Esophagus mucosa (tissue), 1 donor: ENCODE data around the gene GAL3ST2. TPM values are rescaled to one million over a fixed set of nuclear protein-coding genes. Genes with fewer than 3 reads are reported as not detected.
"Not testable (repeated sequence)": the region's sequence is repeated elsewhere in the genome, so short reads cannot be mapped to it uniquely, and the experiment has no call there.

Source experiments
- ATAC-seq: fragments of 200-7000 bp; cut with Tn5 transposase; one replicate; pipeline ENCODE4 v1.9.1; 2020
- total RNA-seq: library from RNA; stranded (reverse); gene quantifications from one replicate; pipeline ENCODE4 v1.2.4, GENCODE V29; 2023
- donor health status: DM: yes; HTN: yes; CAD: no.

Gene GAL3ST2
- total RNA-seq, 1 donor from 2014 or later = not detected

DNA sequence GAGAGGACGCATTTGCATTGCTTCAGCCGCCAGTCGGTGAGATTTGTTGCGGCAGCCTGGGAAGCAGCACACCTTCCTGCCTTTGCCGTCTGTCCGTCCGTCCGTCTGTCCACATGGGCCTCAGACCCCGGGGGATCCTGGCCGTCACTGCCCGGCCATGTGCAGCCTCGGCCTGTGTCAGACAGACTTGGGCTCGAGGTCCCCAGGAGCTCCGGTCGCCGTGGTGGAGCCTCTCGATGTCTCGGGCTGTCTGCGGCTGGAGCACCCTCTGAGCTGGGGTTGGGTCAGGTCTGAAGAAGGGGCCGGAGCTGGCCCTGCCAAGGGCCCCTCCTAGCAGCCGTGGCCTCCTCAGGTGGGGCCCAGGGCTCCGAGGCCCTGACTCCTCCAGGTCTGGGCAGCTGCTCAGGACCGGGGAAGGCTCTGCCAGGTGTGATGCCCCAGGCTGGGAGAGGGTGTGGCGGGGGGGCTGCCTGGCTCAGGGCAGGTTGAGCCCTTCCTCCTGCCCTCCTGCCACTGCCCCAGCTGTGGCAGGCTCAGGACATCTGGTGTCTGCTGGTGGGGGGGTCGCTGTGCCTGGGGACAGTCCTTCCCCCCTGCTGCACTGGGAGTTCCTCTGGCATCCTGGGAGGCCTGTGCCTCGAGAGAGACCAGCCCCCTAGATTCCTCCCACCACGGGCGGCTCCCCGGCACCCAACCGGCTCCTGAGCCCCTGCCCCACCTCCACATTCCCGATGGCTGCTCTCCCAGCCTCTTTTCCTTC, 44.2 kb downstream of the GAL3ST2 start:
- ATAC-seq = no peak

DNA sequence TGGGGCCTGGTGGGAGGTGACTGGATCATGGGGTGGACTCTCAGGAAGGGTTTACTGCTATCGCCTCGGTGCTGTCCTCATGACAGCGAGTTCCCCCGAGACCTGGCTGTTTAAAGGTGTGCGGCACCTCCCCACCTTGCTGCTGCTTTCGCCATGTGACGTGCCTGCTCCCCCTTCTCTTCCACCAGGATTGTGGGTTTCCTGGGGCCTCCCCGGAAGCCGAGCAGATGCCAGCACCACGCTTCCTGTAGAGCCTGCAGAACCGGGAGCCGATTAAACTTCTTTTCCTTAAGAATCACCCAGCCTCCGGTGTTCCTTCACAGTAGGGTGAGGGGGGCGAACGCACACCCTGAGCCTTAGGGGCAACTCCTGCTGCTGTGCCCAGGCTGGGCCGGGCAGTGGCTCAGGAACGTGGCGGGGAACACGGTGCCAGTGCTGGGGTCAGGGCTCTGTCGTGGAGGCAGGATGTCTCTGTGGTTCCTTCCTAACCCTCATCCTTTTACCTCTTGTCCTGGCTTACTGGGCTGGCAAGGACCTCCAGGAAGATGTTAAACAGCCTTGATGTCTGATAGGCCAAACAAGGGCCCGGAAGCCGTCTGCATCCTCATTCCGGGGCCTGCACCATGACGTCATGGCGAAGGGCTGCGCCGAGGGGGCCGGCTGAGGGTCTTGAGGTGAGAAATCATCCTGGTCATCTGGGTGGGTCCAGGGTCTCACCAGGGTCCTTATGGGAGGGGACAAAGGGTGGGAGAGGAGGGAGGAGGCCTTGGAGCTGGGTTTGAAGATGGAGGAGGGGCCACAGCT, 45.0 kb downstream of the GAL3ST2 start:
- no peak for ATAC-seq

DNA sequence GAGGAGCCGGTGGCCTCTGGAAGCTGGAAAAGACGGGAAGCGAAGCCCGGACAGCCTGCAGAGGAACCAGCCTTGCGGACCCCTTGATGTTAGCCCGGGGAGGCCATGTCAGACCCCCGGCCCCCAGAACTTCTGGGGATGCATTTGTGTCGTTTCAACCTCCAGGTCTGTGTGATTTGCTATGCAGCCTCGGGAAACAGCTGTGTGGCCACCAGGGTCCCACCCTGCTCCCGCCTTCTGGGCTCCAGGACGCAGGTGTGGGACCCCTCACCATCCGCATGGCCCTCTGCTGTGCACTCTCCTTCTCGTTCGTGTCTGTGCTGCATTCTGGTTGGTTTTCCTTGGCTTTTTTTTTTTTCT, 45.6 kb downstream of the GAL3ST2 start:
- ATAC-seq = no peak

DNA sequence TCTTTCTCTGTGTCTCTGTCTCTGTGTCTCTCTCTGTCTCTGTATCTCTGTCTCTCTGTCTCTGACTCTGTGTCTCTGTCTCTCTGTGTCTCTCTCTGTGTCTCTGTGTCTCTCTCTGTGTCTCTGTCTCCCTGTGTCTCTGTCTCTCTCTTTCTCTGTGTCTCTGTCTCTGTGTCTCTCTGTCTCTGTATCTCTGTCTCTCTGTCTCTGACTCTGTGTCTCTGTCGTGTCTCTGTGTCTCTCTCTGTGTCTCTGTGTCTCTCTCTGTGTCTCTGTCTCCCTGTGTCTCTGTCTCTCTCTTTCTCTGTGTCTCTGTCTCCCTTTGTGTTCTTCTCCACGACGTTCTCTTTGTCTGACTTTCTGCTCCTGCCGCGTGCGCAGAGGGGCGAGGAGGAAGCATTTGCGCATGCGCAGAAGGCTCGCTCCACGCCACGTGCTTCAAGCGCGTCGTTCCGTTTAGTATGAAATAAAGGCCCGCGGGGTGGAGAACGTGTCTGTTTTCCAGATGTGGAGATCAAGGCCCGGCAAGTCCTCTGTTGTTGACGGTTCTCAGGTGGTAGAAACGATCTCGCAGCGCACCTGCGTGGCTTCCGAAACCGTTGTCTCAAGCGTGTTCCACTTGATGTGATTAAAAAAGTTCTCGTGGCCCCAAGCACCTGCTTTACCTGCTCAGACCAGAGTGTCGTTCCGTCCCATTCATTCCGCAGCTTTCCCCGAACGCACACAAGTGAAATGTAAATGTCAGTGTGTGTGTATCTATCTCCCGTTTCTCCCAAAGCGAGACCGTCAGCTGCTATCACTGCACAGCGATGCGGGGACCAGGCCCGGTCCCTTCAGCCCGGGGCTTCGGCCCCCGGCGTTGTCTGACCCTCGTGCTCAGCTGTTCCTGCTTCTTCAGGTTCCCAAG, 47.2 kb downstream of the GAL3ST2 start:
- not testable (repeated sequence) for ATAC-seq

DNA sequence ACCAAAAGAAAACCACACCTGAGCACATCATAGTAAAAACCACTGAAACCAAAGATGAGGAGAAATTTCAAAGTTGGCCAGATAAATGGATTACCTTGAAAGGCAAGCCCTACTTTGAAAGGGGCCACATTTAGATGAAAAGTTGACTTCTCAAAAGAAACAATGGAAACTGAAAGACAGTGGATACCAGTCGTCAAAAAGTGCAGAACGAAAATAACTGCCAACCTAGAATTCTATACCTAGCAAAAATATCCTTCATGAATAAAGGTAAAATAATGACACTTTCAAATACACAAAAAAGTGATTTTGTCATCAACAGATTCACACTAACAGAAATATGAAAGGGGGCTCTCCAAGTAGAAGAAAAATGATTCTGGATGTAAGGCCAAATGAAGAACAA, 50.8 kb downstream of the GAL3ST2 start:
- no peak for ATAC-seq

DNA sequence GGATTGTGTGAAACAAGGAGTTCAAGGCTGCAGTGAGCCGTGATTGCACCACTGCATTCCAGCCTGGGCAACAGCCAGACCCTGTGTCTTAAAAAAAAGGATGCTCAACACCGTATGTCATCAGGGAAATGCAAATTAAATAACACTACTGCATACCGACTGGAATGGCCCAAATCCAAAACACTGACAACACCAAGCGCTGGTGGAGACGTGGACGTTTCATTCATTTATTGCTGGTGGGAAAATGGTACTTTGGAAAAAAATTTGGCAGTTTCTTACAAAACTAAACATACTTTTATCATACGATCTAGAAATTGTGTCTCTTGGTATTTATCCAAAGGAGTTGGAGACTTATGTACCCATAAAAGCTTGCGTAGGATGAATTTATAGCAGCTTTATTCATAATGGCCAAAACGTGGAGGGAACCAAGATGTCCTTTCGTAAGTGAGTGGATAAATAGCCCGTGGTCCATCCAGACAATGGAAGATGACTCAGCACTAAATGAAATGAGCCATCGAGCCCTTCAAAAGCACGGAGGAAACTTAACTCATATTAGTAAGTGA, 56.6 kb downstream of the GAL3ST2 start:
- ATAC-seq = no peak

DNA sequence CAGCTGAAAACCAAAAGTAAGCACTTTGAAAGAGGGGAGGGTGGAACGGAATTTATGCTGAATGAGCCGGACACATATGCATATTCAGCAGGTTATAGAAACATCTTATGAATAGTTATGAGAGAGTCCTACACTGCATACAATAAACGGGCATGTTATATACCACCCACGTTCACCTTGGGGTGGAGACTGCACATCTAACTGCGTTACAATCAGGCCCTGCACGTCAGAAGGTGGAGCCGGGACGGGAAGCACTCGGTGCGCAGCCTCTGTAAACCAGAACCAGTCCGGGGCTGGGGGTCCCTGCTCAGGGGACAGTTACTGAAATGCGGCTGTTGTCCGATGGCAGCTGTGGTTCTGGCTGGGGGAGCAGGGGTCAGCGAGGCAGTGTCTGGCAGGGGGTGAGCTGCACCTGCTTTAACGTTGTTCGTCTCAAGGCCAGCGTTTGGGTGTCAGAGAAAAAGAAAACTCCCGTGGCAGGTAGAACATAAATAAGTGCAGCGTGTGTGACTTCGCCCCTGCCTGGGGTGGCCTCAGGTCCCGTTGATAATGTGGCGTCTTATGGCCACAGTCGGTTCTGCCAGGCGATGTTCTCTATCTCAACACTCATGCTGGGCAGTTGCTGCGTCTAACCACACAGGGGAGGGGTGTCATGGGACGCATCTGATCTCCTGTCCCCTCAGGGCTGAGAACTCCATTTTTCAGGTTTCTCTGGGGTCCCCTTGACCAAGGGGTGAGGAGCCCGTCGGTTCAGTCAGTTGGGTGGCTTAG, 57.3 kb downstream of the GAL3ST2 start:
- ATAC-seq = not testable (repeated sequence)

DNA sequence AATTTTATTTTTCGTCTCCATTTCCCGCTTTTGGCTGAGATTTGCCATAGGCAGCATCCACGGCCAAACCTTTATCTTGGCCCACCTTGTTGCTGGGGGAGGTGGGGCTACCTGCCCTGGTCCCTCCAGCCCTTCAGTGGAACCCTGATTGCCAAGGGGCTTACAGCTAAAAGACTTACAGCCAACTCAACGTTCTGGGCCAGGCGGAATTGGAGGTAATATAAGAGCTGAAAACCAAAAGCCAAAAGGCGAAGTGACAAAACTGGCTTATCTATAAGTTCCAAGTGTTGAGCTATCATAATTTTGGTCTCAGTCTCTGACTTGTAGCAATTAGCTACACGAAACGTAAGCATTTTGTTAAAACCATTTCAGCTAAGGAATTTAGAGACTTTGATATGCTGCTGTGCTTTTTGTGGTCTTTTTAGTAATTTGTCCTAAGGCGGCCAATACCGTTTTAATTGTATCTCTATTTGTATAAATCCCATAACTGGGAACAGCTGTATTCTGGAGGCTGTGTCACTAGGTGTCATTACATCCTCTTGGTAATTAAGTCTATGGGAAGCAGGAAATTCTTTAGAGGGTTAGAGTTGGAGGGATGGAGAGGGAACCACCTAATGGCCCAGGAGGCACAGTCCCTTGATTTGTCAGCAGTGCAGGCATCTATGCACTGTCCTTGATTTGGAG, 58.0 kb downstream of the GAL3ST2 start:
- no peak for ATAC-seq

DNA sequence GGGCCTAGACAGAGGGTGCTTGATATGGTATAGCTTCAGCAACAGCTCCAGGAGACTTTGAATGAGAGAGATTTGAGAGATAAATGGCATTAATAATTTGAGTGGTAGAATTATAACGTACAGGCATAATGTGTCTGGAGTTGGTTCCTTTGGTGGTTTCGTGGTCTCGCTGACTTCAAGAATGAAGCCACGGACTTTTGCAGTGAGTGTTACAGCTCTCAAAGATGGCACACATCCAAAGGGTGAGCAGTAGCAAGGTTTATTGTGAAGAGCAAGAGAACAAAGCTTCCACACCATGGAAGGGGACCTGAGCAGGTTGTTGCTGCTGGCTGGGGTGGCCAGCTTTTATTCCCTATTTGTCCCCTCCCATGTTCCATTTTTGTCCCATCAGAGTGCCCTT, 59.0 kb downstream of the GAL3ST2 start:
- ATAC-seq = no peak

DNA sequence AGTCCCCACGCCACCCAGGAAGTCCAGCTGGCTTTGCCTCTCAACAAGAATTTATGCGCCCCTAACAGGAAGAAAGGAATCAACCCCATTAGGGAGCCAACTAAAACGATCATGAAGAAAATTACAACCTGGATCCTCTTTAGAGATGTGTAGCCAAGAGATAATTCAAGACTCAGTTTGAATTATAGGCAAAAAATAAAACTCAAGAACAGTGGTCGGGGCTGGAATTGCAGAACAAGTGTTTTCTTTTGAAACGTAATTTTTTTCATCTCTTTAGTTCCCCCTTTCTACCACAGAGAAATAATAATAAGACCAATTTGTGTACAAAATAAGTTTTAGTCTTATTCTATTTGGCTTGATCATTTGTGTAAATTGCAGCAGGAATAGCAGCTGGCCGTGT, 59.7 kb downstream of the GAL3ST2 start:
- ATAC-seq = no peak

DNA sequence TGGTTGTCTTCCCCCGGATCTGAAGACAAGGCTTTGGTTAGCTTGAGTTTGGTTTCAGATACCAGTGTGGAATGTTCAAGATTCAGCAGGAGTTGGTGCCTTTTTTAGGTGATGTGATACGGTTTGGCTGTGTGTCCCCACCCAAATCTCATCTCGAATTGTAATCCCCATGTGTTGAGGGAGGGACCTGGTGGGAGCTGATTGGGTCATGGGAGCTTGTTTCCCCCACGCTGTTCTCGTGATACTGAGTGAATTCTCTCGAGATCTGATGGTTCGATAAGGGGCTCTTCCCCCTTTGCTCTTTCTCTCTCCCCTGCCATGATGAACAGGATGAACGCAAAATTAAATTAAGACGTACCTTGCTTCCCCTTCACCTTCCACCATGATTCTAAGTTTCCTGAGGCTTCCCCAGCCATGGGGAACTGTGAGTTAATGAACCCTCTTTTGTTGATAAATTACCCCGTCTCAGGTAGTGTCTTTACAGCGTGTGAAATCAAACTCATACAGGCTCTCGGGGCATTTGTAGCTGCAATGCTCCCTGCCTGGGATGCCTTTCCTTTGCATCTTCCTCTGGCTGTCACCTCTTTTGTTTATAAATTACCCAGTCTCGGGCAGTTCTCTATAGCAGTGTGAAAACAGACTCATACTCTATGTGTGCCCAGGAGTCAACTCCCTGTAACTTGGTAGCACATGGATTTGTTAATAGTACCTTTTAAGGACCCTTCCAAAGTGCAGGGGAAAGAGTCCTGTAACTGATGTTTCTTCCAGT, 60.8 kb downstream of the GAL3ST2 start:
- no peak for ATAC-seq

DNA sequence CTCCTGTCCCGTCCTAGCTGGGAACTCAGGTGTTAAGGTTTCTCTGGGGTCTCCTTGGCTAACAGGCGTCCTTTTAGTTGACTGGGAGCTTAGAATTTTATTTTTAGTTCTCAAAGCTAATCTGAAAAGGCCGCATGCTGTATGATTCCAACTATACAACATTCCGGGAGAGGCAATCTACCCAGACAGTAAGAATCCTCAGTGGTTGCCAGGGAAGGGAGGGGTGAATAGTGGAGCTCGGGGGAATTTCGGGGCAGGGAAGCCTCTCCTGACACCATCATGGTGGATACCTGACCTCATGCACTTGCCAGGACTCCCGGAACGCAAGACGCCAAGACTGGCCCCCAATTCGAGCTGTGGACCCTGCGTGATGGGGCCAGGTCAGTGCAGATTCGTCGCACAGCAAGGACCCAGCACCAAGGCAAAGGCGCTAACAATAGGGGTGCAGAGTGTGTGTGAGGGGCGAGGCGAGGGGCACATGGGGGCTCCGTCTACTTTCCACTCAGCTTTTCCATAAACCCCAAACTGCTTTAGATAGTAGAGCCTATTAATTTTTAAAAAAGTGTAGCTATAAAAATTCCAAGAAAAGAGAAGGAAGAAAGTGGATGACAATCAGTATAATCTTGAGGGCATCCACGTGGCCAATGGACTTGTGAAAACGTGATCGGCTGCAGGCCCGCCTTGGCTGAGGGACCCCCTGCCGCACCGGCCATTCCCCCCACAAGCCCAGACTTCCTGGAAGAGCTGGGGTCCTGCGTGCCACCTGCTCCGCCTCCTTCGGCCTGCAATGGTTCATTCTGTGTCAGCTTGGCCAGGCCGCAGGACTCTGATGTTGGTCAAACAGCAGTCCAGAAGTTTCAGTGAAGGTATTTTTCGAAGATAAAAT, 64.8 kb downstream of the GAL3ST2 start:
- ATAC-seq = no peak

DNA sequence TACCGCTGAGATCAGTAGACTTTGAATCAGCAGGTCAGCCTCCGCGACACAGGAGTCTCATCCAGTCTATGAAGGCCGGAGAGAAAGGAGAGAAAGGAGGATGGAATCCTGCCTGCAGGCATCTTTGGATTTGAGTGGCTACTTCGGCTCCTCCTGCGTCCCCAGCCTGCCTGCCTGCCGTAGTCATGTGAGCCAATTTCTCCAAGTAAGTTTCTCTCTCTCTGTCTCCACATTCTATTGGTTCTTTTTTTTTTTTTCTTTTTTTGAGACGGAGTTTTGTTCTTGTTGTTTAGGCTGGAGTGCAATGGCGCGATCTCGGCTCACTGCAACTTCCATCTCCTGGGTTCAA, 65.4 kb downstream of the GAL3ST2 start:
- ATAC-seq = no peak

DNA sequence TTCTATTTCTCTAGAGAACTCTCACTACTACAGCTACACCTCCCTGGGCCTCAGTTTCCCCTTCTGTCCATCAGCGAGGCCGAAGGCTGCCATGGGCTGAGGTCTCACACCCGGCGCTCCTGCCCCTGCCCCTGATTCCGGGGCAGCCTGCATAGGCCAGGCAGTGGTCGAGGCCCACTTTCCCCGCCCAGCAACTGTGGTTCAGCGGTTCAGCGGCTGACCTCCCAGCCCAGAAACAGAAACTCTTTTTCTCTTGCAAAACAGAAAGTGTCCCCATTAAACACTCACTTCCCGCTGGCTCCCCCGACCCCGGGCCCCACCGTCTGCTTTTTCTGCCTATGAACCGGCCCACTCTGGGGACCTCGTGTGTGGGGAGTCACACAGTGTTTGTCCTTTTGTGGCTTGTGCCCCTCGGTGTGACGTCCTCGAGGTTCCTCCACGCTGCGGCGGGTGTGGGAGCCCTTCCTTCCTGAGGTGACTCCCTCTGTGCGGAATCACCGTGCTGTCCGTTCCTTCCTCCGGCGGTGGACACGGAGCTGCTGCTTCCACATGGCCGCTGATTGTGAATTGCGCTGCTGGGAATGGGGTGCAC, 66.1 kb downstream of the GAL3ST2 start:
- ATAC-seq = peak; percentile 42

DNA sequence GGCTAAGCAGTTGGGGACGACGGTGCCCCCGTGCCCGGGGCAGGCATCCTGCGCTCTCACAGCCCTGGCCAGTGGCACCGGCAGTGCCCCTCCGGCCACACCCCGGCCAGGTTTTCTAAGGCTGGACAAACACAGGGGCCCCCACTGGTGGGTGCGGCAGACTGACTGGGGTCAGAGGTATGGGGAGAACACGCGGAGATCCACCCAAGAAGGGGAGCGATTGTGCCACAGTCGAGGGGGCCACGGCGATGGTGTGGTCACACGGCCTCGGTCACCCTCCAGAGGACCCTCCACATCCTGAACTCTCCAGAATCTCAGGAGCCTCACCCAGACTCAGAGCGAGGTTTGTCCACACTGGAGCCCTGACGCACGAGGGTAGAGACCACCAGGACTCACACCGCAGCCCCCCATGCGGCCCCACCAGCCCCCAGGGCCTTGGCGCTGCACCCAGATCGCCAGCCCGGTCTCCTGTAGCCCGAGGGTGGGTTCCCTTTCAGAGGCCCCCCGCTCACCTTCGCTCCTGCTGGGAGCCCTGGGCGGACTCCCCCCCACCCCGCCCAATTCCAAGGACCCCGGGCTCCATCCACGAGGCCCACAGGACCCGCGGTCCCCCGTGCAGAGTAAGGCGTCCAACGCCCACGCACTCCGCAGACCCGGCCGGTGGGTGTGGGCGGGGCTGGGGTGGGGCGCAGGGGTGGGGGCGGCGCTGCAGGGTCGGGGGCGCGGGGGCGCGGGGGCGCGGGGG, 66.9 kb downstream of the GAL3ST2 start:
- ATAC-seq = peak; percentile 15

DNA sequence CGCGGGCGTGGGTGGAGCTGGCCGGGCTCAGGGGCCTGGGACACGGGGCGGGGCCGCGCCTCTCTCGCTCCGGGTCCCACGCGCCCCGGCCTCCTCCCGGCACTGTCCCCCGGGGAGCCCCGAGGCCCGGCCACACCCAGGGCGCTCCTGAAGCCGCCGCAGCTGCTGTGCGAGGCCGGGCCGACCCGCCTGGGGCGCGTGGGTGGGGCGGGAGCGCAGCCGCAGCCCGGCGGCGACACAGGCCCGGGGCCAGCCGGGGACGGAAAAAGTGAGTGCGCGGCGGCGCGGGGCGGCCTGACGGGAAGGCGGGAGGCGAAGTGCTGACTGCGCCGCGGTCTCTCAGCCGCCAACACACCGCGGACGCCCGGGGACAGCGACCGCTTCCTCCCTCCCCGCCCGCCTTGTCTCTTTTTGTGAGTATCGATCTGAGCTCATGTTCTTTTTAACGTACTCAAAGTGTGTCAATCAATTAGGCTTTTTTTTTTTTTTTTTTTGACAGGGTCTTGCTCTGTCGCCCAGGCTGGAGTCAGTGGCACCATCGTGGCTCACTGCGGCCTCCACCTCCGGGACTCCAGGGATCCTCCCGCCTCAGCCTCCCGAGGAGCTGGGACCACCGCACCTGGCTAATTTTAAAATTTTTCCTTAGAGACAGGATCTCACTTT, 67.6 kb downstream of the GAL3ST2 start:
- ATAC-seq = peak; percentile 87

DNA sequence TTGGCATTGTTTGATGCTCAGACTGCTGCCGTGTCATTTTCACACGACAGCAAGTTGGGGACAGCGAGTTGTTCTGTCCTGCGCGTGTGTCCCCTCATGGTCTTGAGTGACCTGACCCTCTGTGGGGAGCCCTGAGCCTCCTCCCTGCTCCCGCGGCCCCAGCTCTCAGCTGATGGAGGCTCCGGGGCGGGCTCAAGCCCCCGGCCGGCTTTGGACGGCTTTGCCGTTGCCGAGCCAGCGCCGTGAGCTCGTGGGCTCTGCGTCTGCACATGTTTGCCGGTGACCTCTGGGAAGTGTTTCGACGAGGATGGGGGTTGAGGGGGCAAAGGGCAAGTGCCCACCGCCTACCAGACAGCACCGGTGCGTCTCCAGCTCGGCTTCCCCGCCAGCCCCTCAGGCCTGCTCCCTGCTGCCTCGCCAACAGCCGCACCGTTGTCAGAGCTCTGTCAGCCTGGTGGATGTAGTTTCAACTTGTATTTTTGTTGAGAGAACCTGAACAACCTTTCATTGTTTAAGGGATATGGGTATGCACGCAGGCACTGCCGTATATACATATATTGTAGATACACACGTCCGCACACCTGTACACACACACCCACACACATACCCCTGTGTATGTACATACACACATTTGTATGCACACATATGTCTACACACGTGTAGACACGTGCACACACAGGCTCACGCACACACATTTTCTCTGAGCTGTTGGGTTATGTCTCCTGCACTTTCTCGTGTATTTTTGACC, 68.4 kb downstream of the GAL3ST2 start:
- no peak for ATAC-seq
